Thyroid gland (tissue), 4 donors: Measurements from ENCODE around the gene KCNH1. TPM values are rescaled to one million over a fixed set of nuclear protein-coding genes. Genes with fewer than 3 reads are reported as not detected.

Experiments used
- DNase-seq, 2 donors: peaks; one replicate each; pipeline ENCODE4 v3.0.0-alpha.2; 2019
- H3K27ac ChIP-seq, 3 donors: fragments of 200-600 bp; sonication (generic); 1 replicate in 2 of 3; 2 replicates in 1 of 3; pipeline ENCODE4 v1.5.1; 2016 to 2019; ENCODE audit warnings: mild to moderate bottlenecking in 1 of 3, moderate library complexity in 1 of 3
- H3K27me3 ChIP-seq: fragments of 200-600 bp; sonication (generic); one replicate; pipeline ENCODE4 v1.5.1; 2019
- H3K36me3 ChIP-seq, 2 donors: fragments of 200-600 bp; sonication (generic); one replicate each; pipeline ENCODE4 v1.5.1; 2016 to 2019
- H3K4me1 ChIP-seq, 2 donors: fragments of 200-600 bp; sonication (generic); one replicate each; pipeline ENCODE4 v1.5.1; 2017 to 2019
- H3K4me3 ChIP-seq, 3 donors: fragments of 200-600 bp; sonication (generic); replicated peaks in 1 of 3; 1 replicate in 2 of 3; 2 replicates in 1 of 3; pipeline ENCODE4 v1.5.1; 2016; ENCODE audit warnings: mild to moderate bottlenecking in 1 of 3
- H3K9me3 ChIP-seq: fragments of 200-600 bp; sonication (generic); one replicate; pipeline ENCODE4 v1.5.1; 2017
- POLR2A ChIP-seq, 2 donors: fragments of 450-650 bp; IDR thresholded peaks; one replicate each; pipeline ENCODE4 v1.6.1; 2017; ENCODE audit warnings: antibody characterized with exemption in 2 of 2, mild to moderate bottlenecking in 2 of 2, moderate library complexity in 1 of 2
- WGBS, 2 donors: methylation state at CpG; one replicate each; pipeline ENCODE4 v1.1.5; 2017; 5-methylcytosine and 5-hydroxymethylcytosine counted together
- intact Hi-C: fragments of 100-400 bp; cut with DNase I; formaldehyde crosslinking; loops from one replicate; pipeline ENCODE4 v1.15.1; 2023
- total RNA-seq, 4 donors: library from RNA; depleted of rRNA; stranded (reverse); fragments of >200 nt; gene quantifications; one replicate each; pipeline ENCODE4 v1.2.3, GENCODE V29; 2016
- TF ChIP-seq, protein P1 (sequence below), 6 experiments: fragments of 200-600 bp in 3 of 6; fragments of 450-650 bp in 3 of 6; sonication (generic) in 3 of 6; IDR thresholded peaks; one replicate each; pipeline ENCODE4 v1.5.1; 2016 to 2019; ENCODE audit warnings: antibody characterized with exemption in 6 of 6, mild to moderate bottlenecking in 2 of 6, inconsistent platforms in 1 of 6, moderate library complexity in 1 of 6

Gene KCNH1
- total RNA-seq, 4 donors from 2014 or later: 1.3 TPM; not detected in 2

- intact Hi-C loops: no loop called here
- Histone ChIP-seq H3K27ac (no peak overlapping the region), H3K36me3 (no peaks in the 10 kb centered on the region), H3K4me1 (no peaks in the 10 kb centered on the region), H3K9me3 (no peaks in the 10 kb centered on the region), H3K4me3 (no peak overlapping the region), H3K27me3 (no peaks in the 10 kb centered on the region)
- DNase-seq: no peak
- WGBS, 2 donors: 78 to 85% methylated on average over 4 to 6 of the region's 6 CpGs
- TF ChIP-seq, protein P1, sequence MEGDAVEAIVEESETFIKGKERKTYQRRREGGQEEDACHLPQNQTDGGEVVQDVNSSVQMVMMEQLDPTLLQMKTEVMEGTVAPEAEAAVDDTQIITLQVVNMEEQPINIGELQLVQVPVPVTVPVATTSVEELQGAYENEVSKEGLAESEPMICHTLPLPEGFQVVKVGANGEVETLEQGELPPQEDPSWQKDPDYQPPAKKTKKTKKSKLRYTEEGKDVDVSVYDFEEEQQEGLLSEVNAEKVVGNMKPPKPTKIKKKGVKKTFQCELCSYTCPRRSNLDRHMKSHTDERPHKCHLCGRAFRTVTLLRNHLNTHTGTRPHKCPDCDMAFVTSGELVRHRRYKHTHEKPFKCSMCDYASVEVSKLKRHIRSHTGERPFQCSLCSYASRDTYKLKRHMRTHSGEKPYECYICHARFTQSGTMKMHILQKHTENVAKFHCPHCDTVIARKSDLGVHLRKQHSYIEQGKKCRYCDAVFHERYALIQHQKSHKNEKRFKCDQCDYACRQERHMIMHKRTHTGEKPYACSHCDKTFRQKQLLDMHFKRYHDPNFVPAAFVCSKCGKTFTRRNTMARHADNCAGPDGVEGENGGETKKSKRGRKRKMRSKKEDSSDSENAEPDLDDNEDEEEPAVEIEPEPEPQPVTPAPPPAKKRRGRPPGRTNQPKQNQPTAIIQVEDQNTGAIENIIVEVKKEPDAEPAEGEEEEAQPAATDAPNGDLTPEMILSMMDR (IDR thresholded peaks at IDR 0.05): no peak
- TF ChIP-seq POLR2A (IDR thresholded peaks at IDR 0.05): no peak
These were observed 386.1 kb downstream of the KCNH1 start for GRCh38 chr1:210747890-210748289.

- 71 to 78% methylated on average over 3 of the region's 3 CpGs for WGBS, 2 donors
- no peaks in the 10 kb centered on the region for H3K27me3 ChIP-seq
These were observed 386.8 kb downstream of the KCNH1 start for GRCh38 chr1:210747112-210747511.

GRCh38 chr1:210746024-210746731, 387.8 kb downstream of the KCNH1 start:
- no peaks in the 10 kb centered on the region for H3K27me3 ChIP-seq
- H3K4me1 ChIP-seq: no peaks in the 10 kb centered on the region
- H3K4me3 ChIP-seq: no peak overlapping the region
- no peak overlapping the region for H3K27ac ChIP-seq
- DNase-seq: no peak
- intact Hi-C loops: no loop called here
- 62 to 67% methylated on average over 3 of the region's 3 CpGs for WGBS, 2 donors
- no peaks in the 10 kb centered on the region for H3K36me3 ChIP-seq
- no peaks in the 10 kb centered on the region for H3K9me3 ChIP-seq
- TF ChIP-seq POLR2A (IDR thresholded peaks at IDR 0.05): no peak
- TF ChIP-seq, protein P1 (IDR thresholded peaks at IDR 0.05): no peak

More at GRCh38 chr1:210747112-210747511, 386.8 kb downstream of the KCNH1 start:
- no peak for TF ChIP-seq POLR2A (IDR thresholded peaks at IDR 0.05)
- TF ChIP-seq, protein P1 (IDR thresholded peaks at IDR 0.05): no peak
- intact Hi-C loops: no loop called here
- H3K27ac ChIP-seq: no peak overlapping the region
- no peak overlapping the region for H3K4me3 ChIP-seq
- no peaks in the 10 kb centered on the region for H3K9me3 ChIP-seq
- no peaks in the 10 kb centered on the region for H3K4me1 ChIP-seq
- H3K36me3 ChIP-seq: no peaks in the 10 kb centered on the region
- no peak for DNase-seq

GRCh38 chr1:210743038-210743437, 390.9 kb downstream of the KCNH1 start:
- intact Hi-C loops: no loop called here
- Histone ChIP-seq H3K27ac (no peak overlapping the region), H3K36me3 (no peaks in the 10 kb centered on the region), H3K4me1 (no peaks in the 10 kb centered on the region), H3K4me3 (no peak overlapping the region), H3K9me3 (no peaks in the 10 kb centered on the region), H3K27me3 (no peaks in the 10 kb centered on the region)
- 61 to 78% methylated on average over 3 of the region's 3 CpGs for WGBS, 2 donors
- no peak for DNase-seq
- TF ChIP-seq, protein P1 (IDR thresholded peaks at IDR 0.05): no peak
- TF ChIP-seq POLR2A (IDR thresholded peaks at IDR 0.05): no peak

DNA sequence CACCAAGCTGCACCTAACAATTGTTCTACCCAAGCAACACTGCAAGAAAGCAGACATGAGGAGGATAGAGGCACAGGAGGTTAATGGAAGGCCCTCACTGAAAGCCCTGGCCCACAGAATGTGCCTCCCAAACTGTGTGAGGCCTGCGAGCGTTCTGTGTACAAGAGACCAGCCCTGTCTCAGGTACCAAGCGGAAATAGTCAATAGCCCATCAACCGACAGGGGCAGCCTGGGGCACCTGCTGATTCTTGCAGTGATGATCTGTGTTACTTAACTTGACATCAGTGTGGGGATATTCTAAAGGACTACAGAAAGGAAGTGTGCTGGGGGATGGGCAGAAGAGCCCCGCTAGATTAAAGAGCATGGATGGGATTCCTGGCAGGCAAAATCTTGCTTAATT, 392.4 kb downstream of the KCNH1 start:
- no peaks in the 10 kb centered on the region for H3K27me3 ChIP-seq
- intact Hi-C loops: no loop called here
- no peak overlapping the region for H3K4me3 ChIP-seq
- WGBS, 2 donors: 90 to 93% methylated on average over 5 of the region's 5 CpGs
- DNase-seq: no peak
- no peaks in the 10 kb centered on the region for H3K9me3 ChIP-seq
- H3K4me1 ChIP-seq: no peaks in the 10 kb centered on the region
- H3K36me3 ChIP-seq: no peaks in the 10 kb centered on the region
- TF ChIP-seq, protein P1 (IDR thresholded peaks at IDR 0.05): no peak
- TF ChIP-seq POLR2A (IDR thresholded peaks at IDR 0.05): no peak
- H3K27ac ChIP-seq: no peak overlapping the region
